ENCODE results near the gene ADM. TPM values are rescaled to one million over a fixed set of nuclear protein-coding genes. Genes with fewer than 3 reads are reported as not detected.

Gene ADM
- total RNA-seq, 4 donors from 2014 or later, result 40.4 to 194 (median 57.7) TPM

GRCh38 chr11:10314199-10315072, 9.6 kb downstream of the ADM start:
- TF ChIP-seq POLR2A (IDR thresholded peaks at IDR 0.05), result no peak
- no peak for TF ChIP-seq CTCF (IDR thresholded peaks at IDR 0.05 in 4 of 5, conservative IDR thresholded peaks at IDR 0.05 in 1 of 5)
- intact Hi-C loops (cut with DNase I; ENCODE audit: low total_unique reads), result no loop called here
- no peak overlapping the region for H3K27ac ChIP-seq
- no peaks in the 10 kb centered on the region for H3K27me3 ChIP-seq
- no peak overlapping the region for H3K4me3 ChIP-seq
- in situ Hi-C loops (cut with MboI; ENCODE audit: low sequenced_read_pairs in 4 of 4), result loop anchor here (10.0 to 25.0 kb wide), 7 partner anchors 50 to 552 kb away; no protein-coding TSS in a partner anchor
- H3K4me1 ChIP-seq, result peaks cover 30 to 37% of the 10 kb centered on the region in 2 donors
- ATAC-seq, result no peak
- DNase-seq, result no peak
- no peaks in the 10 kb centered on the region for H3K36me3 ChIP-seq
- H3K9me3 ChIP-seq, result no peaks in the 10 kb centered on the region

DNA sequence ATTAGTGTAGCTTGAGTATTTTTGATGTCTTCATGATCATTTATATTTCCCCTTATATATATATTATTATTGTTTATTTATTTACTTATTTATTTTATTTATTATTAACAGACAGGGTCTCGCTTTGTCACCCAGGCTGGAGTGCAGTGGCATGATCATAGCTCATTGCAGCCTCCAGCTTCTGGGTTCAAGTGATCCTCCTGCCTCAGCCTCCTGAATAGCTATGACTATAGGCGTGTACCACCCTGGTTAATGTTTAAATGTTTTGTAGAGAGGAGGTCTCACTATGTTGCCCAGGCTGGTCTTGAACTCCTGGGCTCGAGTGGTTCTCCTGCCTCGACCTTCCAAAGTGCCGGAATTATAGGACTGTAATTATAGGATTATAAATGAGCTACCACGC, 10.2 kb downstream of the ADM start:
- TF ChIP-seq POLR2A (IDR thresholded peaks at IDR 0.05) (no peak), CTCF (IDR thresholded peaks at IDR 0.05 in 4 of 5, conservative IDR thresholded peaks at IDR 0.05 in 1 of 5) (no peak)
- Histone ChIP-seq H3K27me3 (no peaks in the 10 kb centered on the region), H3K27ac (no peak overlapping the region), H3K36me3 (no peaks in the 10 kb centered on the region), H3K9me3 (no peaks in the 10 kb centered on the region), H3K4me3 (no peak overlapping the region), H3K4me1 (peaks cover 23 to 31% of the 10 kb centered on the region in 2 donors)
- no peak for DNase-seq
- in situ Hi-C loops (cut with MboI; ENCODE audit: low sequenced_read_pairs in 4 of 4) (loop anchor here (10.0 to 25.0 kb wide), 7 partner anchors 50 to 553 kb away; no protein-coding TSS in a partner anchor), intact Hi-C loops (cut with DNase I; ENCODE audit: low total_unique reads) (no loop called here)
- ATAC-seq, result no peak

DNA sequence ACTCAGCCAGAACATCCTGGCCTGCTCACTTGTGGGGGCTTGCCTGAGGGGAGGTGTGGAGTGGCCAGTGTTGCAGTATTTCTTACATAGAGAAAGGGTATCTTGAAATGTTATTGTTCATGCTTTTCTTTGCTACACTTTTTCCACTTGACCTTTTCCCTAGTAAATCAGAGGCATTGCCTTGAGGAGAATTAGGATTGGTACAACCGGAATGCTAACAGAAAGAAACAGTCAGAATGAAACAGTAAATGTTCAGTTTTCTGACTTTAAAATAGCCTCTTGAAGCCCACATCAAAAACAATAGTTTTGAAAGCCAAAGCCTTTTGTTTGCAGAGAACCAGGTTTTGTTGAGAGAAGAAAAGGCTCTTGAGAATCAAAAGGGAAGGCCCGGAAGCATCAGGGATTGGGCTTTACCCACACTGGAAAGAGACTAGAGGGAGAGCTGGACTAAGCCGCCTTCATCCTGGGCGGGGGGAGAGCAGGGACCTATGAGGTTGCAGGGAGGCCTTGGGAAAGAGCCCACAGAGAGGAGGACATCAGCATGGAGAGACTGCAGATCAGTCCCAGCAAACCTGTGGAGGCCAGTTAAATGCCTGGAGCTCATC, 12.4 kb downstream of the ADM start:
- H3K27me3 ChIP-seq, result no peaks in the 10 kb centered on the region
- DNase-seq (no peak), ATAC-seq (no peak)
- H3K27ac ChIP-seq, result peak overlapping the region in 2 of 4 donors; percentile 60 to 66
- in situ Hi-C loops (cut with MboI; ENCODE audit: low sequenced_read_pairs in 4 of 4) (loop anchor here (10.0 to 25.0 kb wide), 7 partner anchors 48 to 555 kb away; no protein-coding TSS in a partner anchor), intact Hi-C loops (cut with DNase I; ENCODE audit: low total_unique reads) (no loop called here)
- no peak overlapping the region for H3K4me3 ChIP-seq
- H3K9me3 ChIP-seq, result no peaks in the 10 kb centered on the region
- TF ChIP-seq POLR2A (IDR thresholded peaks at IDR 0.05) (no peak), CTCF (IDR thresholded peaks at IDR 0.05 in 4 of 5, conservative IDR thresholded peaks at IDR 0.05 in 1 of 5) (no peak)
- peaks cover 16 to 23% of the 10 kb centered on the region in 2 donors for H3K4me1 ChIP-seq
- no peaks in the 10 kb centered on the region for H3K36me3 ChIP-seq

DNA sequence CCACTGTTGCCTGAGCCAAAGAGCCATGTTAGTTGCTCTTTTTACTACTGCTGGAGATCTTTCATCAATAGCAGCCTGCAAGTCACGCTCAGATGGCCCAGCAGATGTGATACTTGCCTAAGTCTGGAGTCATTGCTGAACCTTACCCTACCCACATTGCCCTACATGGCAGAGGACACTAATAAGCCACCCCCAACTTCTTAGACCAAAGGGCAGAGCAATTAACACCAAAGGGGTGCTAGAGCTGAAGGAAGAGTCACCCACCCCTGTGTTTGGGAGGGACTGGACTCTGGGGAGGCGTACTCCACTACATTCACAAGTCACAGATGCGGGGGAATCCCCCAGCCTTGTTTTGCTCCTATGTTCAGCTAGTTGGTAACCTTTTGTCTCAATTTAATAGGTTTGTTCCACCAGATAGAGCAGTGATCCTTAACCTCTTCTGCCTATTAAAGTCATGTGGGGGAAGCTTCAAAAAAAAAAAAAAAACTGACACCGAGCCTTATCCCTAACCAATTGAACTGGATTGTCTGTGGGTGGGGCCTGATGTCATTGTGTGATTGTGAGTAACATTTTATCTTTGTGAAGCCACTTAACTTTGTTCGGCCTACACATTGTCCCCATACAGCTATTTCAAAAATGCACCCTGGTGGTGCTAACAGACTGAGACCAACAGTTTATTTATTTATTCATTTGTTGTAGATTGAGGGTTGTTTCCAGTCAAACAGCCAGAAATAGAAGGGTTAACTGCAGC, 13.1 kb downstream of the ADM start:
- intact Hi-C loops (cut with DNase I; ENCODE audit: low total_unique reads), result no loop called here
- H3K27ac ChIP-seq, result peak overlapping the region in 3 of 4 donors; percentile 58 to 66 (median 60)
- in situ Hi-C loops (cut with MboI; ENCODE audit: low sequenced_read_pairs in 4 of 4), result loop anchor here (10.0 to 25.0 kb wide), 7 partner anchors 47 to 556 kb away; no protein-coding TSS in a partner anchor
- DNase-seq (no peak), ATAC-seq (no peak)
- no peaks in the 10 kb centered on the region for H3K27me3 ChIP-seq
- TF ChIP-seq CTCF (IDR thresholded peaks at IDR 0.05 in 4 of 5, conservative IDR thresholded peaks at IDR 0.05 in 1 of 5) (no peak), POLR2A (IDR thresholded peaks at IDR 0.05) (no peak)
- no peaks in the 10 kb centered on the region for H3K9me3 ChIP-seq
- no peaks in the 10 kb centered on the region for H3K36me3 ChIP-seq
- H3K4me3 ChIP-seq, result no peak overlapping the region
- H3K4me1 ChIP-seq, result peaks cover 16 to 30% of the 10 kb centered on the region in 2 donors
